ENCODE data around the gene GLCE. TPM values are rescaled to one million over a fixed set of nuclear protein-coding genes. Genes with fewer than 3 reads are reported as not detected.

The GLCE gene
- total and polyA plus RNA-seq, 10 donors: 2.8 to 13.3 (median 8.9) TPM

GRCh38 chr15:69285834-69286233, 125.4 kb downstream of the GLCE start:
- Histone ChIP-seq H3K36me3 (no peaks in the 10 kb centered on the region), H3K4me3 (no peak overlapping the region), H3K4me1 (no peaks in the 10 kb centered on the region), H3K9me3 (no peaks in the 10 kb centered on the region), H3K27ac (no peak overlapping the region), H3K27me3 (replicated peaks in 1 of 7) (peaks cover 0 to 17% (median 0%) of the 10 kb centered on the region in 7 donors)
- TF ChIP-seq POLR2AphosphoS5 (IDR thresholded peaks at IDR 0.05): no peak
- no peak for TF ChIP-seq CTCF (IDR thresholded peaks at IDR 0.05 in 8 of 11, conservative IDR thresholded peaks at IDR 0.05 in 3 of 11)
- no peak for TF ChIP-seq POLR2A (IDR thresholded peaks at IDR 0.05)
- 95 to 97% (median 95%) methylated on average over 12 of the region's 12 CpGs for WGBS, 5 donors
- intact Hi-C loops (cut with DNase I; ENCODE audit: low total_unique reads): no loop called here
- no peak for DNase-seq

- Histone ChIP-seq H3K27me3 (replicated peaks in 1 of 7) (peaks cover 0 to 7% (median 0%) of the 10 kb centered on the region in 7 donors), H3K4me3 (no peak overlapping the region), H3K9me3 (no peaks in the 10 kb centered on the region), H3K36me3 (no peaks in the 10 kb centered on the region), H3K27ac (no peak overlapping the region), H3K4me1 (no peaks in the 10 kb centered on the region)
- intact Hi-C loops (cut with DNase I; ENCODE audit: low total_unique reads): no loop called here
- no peak for DNase-seq
- TF ChIP-seq POLR2A (IDR thresholded peaks at IDR 0.05): no peak
- no peak for TF ChIP-seq POLR2AphosphoS5 (IDR thresholded peaks at IDR 0.05)
- no peak for TF ChIP-seq CTCF (IDR thresholded peaks at IDR 0.05 in 8 of 11, conservative IDR thresholded peaks at IDR 0.05 in 3 of 11)
- 77 to 87% (median 87%) methylated on average over 7 of the region's 7 CpGs for WGBS, 5 donors
Measured at GRCh38 chr15:69288011-69288410, 127.6 kb downstream of the GLCE start.

GRCh38 chr15:69288531-69289341, 128.3 kb downstream of the GLCE start:
- Histone ChIP-seq H3K27me3 (replicated peaks in 1 of 7) (peaks cover 0 to 10% (median 0%) of the 10 kb centered on the region in 7 donors), H3K36me3 (no peaks in the 10 kb centered on the region), H3K27ac (no peak overlapping the region), H3K4me3 (no peak overlapping the region), H3K4me1 (no peaks in the 10 kb centered on the region), H3K9me3 (no peaks in the 10 kb centered on the region)
- intact Hi-C loops (cut with DNase I; ENCODE audit: low total_unique reads): no loop called here
- DNase-seq: no peak
- WGBS, 5 donors: 79 to 91% (median 87%) methylated on average over 11 of the region's 11 CpGs
- TF ChIP-seq POLR2AphosphoS5 (IDR thresholded peaks at IDR 0.05): no peak
- TF ChIP-seq POLR2A (IDR thresholded peaks at IDR 0.05): no peak
- TF ChIP-seq CTCF (IDR thresholded peaks at IDR 0.05 in 8 of 11, conservative IDR thresholded peaks at IDR 0.05 in 3 of 11): no peak

GRCh38 chr15:69289342-69290146, 129.1 kb downstream of the GLCE start:
- intact Hi-C loops (cut with DNase I; ENCODE audit: low total_unique reads): no loop called here
- no peaks in the 10 kb centered on the region for H3K9me3 ChIP-seq
- no peak for TF ChIP-seq CTCF (IDR thresholded peaks at IDR 0.05 in 8 of 11, conservative IDR thresholded peaks at IDR 0.05 in 3 of 11)
- no peak for TF ChIP-seq POLR2A (IDR thresholded peaks at IDR 0.05)
- no peak for TF ChIP-seq POLR2AphosphoS5 (IDR thresholded peaks at IDR 0.05)
- no peaks in the 10 kb centered on the region for H3K4me1 ChIP-seq
- no peak for DNase-seq
- H3K27me3 ChIP-seq (replicated peaks in 1 of 7): peaks cover 0 to 10% (median 0%) of the 10 kb centered on the region in 7 donors
- no peaks in the 10 kb centered on the region for H3K36me3 ChIP-seq
- 59 to 78% (median 64%) methylated on average over 8 of the region's 8 CpGs for WGBS, 5 donors
- no peak overlapping the region for H3K27ac ChIP-seq
- H3K4me3 ChIP-seq: no peak overlapping the region
